Kidney tubule cell (primary cell): ENCODE results near the gene MCU.
A peak's percentile ranks its signal among the peaks of the same experiment; 100 is the strongest.
"Not testable (repeated sequence)": the region's sequence is repeated elsewhere in the genome, so short reads cannot be mapped to it uniquely, and the experiment has no call there.

Experiments
- DNase-seq: peaks from one replicate; pipeline ENCODE4 v3.0.0-alpha.2; 2018; ENCODE audit warnings: low spot score

MCU gene

DNA sequence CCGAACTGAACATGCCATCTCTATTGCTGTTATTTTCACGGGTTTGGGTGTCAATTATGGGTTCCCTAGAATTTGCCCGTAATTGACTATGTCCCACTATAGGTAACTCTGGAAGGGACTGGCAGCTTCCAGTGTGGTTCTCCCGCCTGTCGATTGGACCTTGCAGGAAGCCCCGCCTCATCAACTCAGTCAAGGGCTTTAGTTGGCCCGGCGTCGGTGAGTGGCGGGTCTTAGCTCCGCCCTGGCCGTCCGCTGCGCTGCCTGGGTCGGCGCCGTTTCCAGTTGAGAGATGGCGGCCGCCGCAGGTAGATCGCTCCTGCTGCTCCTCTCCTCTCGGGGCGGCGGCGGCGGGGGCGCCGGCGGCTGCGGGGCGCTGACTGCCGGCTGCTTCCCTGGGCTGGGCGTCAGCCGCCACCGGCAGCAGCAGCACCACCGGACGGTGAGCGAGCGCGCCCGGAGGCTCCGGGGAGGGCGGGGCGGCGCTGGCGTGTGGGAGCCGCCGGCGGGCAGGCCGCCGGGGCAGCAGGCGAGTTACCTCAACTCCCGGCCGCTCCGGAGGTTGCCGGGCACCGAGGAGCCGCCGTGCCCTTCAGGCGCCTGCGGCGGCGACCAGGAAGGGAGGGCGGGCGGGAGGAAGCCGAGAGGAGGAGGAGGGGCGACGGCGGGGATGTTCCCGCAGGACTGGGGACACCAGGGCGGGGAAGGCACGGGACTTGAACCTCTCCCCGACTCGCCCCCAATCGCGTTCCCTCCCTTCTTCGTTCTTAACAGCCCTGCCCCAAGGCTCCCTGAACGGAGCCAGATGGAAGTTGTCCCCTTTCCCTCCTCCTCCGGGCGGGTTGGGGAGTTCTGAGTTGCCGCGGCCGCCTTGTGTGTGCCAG, at the start of gene MCU:
Gene MCU, plus strand, starts transcription at position 281 of the 881 bp plus-strand sequence. Its CDS starts 9 bp downstream, at position 290.
- DNase-seq = peak; percentile 96

- no peak for DNase-seq
These were observed 49.6 kb upstream of the MCU start for GRCh38 chr10:72642318-72642717.

DNA sequence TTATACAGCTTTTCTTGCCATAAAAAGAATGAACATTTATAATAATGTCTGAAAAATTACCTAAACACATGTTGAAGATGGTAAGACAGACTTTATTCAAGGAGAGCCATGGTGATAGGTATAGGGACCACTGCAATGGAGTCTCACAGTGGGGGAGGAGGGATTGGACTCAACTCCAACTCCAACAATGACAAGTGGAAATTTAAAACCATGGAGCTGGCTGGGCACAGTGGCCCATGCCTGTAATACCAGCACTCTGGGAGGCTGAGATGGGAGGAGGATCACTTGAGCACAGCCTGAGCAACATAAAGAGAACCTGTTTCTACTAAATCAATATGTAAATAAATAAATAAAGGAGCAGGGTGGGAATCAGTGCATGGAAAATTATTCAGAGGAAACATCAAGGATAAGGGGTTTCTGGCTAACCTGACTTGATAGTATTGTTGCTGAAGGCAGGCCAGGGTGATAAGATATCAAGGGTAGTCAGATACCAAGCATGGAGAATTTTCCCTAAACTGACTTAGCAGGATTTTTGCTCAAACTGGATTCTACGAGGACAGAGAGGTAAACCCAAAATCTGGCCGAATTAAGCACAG, 46.6 kb upstream of the MCU start:
- no peak for DNase-seq

- DNase-seq = not testable (repeated sequence)
These were observed 45.0 kb upstream of the MCU start for GRCh38 chr10:72646971-72647370.

DNA sequence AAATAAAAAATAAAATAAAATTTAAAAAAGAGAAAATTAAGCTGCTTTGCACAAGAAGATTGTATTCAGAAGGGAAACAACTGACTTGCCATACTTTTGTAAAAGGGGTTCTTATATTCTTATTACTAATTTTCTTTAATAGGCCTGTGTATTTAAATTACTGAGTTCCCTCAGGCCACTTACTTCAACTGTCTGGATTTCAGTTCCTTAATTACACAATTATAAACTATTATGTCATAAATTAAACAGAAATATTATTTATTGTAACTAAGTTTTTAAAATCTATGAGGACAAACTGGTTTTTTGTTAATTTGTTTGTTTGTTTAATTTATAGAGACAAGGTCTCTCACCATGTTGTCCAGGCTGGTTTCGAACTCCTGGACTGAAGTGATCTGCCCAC, 43.6 kb upstream of the MCU start:
- DNase-seq = no peak

- no peak for DNase-seq
These were observed 42.7 kb upstream of the MCU start for GRCh38 chr10:72649291-72649690.

DNA sequence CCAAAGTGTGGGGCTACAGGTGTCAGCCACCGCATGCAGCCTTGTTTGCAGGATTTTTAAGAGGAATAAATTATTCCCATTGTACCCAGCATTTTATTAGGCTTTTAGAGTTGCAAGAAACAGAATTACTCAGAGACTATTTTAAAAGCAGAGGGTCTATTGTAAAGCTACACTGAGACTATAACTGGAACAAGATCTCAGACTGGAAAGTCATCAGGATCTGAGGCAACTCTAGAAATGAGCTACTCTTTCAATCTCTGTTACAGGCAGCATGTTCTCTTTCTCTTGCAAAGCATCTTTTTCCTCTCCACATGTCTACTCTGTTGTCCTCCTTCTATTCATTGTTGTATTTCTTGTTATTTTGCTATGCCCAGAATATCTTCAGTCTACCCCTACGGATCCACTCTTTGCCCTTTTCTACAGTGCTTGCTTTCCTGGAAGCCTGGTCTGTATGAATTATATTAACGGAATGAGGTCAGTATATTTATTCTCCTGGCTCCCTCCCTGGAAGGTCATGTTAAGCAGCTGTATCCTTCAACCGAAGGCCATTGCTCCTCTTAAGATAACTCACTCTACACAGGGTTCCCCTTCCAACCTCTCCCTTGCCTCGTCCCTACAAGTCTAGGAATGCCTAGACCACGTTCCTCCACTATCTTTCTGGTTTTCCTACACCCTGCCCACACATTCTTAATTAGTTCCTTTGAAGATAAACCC, 38.4 kb upstream of the MCU start:
- no peak for DNase-seq

DNA sequence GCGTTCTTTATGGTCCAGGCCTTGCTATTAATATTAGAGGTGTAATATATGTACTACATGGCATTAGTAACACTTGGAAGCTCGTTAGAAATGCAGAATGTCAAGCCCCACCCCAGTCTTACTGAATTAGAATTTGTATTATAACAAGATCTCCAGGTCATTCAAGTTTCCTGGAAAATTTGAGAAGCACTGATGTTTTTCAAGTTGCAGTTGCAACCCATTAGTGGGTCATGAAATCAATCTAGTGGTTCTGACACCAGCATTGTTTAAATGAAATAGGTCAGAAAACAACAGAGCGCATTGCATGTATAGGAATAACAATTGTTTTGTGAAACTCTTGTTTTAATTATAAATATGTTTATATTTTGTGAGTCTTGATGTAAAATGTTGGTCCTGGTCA, 37.2 kb upstream of the MCU start:
- no peak for DNase-seq

DNA sequence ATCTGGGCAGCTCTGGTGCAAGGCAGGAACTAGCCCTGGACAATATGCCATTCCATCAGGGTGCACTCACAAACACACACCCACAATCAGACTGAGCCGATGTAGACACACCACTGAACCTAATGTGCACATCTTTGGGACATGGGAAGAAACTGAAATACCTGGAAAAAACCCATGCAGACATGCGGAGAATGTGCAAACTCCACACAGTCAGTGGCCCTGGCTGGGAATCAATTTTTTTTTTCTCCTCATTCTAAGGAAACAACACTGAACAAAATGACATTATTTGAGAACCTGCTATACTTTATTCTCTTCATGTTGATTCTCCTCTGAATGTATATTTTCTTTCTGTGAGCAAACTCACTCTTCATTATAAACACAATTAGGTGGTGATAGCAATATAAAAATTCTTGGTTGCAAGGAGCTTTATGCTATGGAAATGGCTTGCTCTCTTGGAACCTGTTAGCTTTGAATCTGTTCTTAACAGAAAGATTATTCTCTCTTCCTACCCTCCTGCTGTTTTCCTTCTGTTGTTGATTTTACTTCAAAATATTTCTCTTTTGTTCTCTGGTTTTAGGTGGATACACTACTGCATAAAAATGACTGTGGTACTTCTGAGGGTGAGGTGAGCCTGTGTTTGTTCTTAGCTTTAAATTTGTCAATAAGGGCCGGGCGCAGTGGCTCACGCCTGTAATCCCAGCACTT, 33.1 kb upstream of the MCU start:
- peak; percentile 6 for DNase-seq

DNA sequence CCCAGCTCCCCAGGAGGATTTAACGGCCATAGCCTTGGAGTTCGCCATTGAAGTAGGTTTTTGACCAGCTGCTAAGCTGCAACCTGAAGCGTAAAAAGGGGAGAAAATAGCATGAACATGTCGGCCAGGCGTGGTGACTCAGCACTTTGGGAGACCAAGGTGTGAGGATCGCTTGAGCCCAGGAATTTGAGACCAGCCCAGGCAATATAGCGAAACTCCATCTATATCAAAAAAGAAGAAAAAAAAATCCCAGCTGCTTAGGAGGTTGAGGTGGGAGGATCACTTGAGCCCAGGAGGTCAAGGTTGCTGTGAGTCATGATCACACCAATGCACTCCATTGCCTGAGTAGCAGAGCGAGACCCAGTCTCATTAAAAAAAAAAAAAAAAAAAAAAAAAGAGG, 32.2 kb upstream of the MCU start:
- DNase-seq = peak; percentile 81

DNA sequence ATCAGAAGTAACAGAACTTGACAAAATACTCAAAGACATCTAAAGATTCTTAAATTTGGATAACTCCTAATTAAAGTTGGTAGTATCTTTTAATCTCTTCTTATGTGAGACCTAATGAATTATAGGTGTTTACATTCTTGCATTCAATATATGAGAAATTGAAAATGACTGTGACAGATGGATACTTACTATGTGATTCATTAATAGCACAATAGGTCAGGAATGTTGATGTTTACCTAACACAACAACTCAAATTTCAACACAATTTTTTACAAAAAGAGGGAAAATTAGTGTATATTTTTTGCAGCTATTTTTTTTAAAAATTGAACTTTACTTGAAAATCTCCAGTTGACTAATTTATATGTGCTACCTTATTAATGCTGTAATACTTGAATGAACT, 31.7 kb upstream of the MCU start:
- no peak for DNase-seq

- no peak for DNase-seq
These were observed 30.5 kb upstream of the MCU start for GRCh38 chr10:72661431-72661830.

DNA sequence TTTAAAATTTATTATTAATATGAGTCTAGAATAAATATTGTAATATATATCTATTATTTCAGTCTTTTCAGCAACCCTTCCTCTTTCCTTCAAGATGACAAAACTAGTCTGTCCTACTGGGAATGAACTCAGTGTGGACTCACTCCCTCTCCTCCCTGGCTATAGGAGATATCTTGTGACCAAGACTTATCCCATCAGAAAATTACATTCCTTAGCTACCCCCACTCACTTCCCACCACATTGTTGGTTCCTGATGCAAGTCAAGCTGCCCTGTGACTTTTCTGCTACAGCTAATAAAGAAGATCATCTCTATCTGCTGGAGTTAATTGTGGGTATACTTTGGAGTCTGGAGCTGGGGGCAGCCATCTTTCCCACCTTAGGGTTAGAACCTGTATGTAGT, 28.0 kb upstream of the MCU start:
- peak; percentile 9 for DNase-seq

- DNase-seq = peak; percentile 41
These were observed 26.0 kb upstream of the MCU start for GRCh38 chr10:72665925-72666324.

DNA sequence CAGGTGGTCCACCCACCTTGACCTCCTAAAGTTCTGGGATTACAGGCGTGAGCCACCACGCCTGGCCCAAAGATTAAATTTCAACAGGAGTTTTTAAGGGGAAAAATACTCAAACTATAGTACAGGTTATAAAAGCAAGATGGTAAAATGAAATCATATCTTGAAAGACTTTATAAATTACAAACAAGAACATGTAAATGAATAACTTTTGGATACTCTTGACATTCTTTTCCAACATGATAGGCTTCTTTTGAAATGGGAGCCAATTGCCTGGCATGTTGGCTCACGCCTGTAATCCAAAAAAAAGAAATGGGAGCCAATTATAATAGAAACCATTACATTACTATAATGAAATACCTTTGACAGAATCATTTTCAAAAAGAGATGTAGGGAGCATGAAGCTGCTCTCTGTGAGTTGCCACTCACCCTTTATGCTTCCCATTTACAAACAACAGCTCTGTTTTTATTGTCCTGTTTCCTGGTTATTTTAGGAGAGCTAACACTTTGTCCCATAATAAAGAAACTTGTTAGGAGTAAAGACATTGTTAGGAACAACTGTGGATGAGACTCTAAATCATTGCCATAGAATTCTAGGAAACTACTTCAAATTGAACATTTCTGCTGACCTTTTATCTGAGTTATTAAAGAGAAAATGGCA, 24.6 kb upstream of the MCU start:
- DNase-seq = no peak

DNA sequence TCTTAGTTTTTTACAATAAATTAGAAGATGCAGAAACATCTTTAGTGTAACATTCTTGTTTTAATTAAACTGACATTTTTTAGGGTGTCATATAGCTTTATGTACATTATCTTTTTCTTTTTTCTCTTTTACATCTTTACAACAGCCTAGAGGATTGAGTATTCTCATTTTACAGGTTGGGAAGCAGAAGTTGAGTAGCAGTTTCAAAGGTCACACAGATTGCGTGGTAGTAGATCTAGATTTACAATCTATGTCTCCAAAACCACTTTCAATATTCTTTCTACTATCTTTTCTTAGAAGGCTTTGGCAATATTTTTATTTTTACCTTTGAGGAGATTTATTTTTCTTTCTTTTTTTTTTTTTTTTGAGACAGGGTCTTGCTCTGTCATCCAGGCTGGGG, 18.7 kb upstream of the MCU start:
- DNase-seq = no peak

GRCh38 chr10:72674174-72674573, 17.8 kb upstream of the MCU start:
- DNase-seq = not testable (repeated sequence)

GRCh38 chr10:72679838-72680241, 12.1 kb upstream of the MCU start:
- no peak for DNase-seq

GRCh38 chr10:72682638-72683037, 9.3 kb upstream of the MCU start:
- DNase-seq = peak; percentile 83

DNA sequence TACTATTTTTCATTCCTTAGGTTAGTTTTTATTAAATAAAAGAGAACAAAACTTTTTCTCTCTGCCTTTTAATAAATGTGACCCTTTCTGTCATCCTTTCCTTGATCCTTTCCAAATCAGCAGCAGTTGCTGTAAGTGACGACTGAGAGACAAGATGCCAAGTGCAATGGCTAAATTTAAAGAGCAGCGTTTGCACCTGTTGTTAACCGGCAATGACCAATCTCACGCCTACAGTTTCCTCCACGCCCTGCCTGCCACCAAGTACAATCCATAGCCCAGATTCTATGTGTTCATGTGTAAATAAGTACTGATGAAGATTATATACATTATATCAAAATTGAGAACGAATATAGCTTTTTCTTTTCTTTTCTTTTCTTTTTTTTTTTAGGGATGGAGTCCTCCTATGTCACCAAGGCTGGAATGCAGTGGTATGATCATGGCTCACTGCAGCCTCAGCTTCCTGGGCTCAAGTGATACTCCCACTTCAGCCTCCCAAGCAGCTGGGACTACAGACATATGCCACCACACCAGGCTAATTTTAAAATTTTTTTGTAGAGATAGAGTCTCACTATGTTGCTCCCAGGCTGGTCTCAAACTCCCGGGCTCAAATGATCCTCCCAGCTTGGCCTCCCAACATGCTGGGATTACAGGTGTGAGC, 6.5 kb upstream of the MCU start:
- no peak for DNase-seq

- not testable (repeated sequence) for DNase-seq
These were observed 5.5 kb upstream of the MCU start for GRCh38 chr10:72686430-72686829.
